SIG-M5 treated with dmso at 0.1 percent for 504 hours (cell line): ENCODE results near the gene MINDY2.

ENCODE experiments used
- DNase-seq: peaks from one replicate; lab custom pipeline; 2025; ENCODE audit not compliant: unreplicated experiment; lab: John Stamatoyannopoulos, UW

The MINDY2 gene

GRCh38 chr15:58770857-58771620 lies at the start of gene MINDY2:
TSS of gene MINDY2 (plus strand) at chr15:58771302. CDS start at chr15:58771396, 94 bp downstream.
- DNase-seq, result peak; percentile 95

- peak; percentile 25 for DNase-seq
These were observed 46.6 kb upstream of the MINDY2 start for GRCh38 chr15:58724466-58724865.

- DNase-seq, result no peak
These were observed 44.2 kb upstream of the MINDY2 start for GRCh38 chr15:58726867-58727266.

GRCh38 chr15:58731756-58732535 lies 39.2 kb upstream of the MINDY2 start:
- DNase-seq, result no peak

GRCh38 chr15:58732625-58733363 lies 38.3 kb upstream of the MINDY2 start:
- no peak for DNase-seq

GRCh38 chr15:58734859-58735258 lies 36.2 kb upstream of the MINDY2 start:
- DNase-seq, result no peak

GRCh38 chr15:58736018-58736643 lies 35.0 kb upstream of the MINDY2 start:
- no peak for DNase-seq

GRCh38 chr15:58737298-58737697 lies 33.8 kb upstream of the MINDY2 start:
- DNase-seq, result no peak

GRCh38 chr15:58738046-58738707 lies 32.9 kb upstream of the MINDY2 start:
- peak; percentile 88 for DNase-seq

- DNase-seq, result no peak
These were observed 30.7 kb upstream of the MINDY2 start for GRCh38 chr15:58740436-58740835.

- DNase-seq, result no peak
These were observed 30.1 kb upstream of the MINDY2 start for GRCh38 chr15:58741032-58741431.

- DNase-seq, result no peak
These were observed 28.9 kb upstream of the MINDY2 start for GRCh38 chr15:58742022-58742813.

GRCh38 chr15:58742819-58743502 lies 28.1 kb upstream of the MINDY2 start:
- no peak for DNase-seq

- DNase-seq, result no peak
These were observed 24.9 kb upstream of the MINDY2 start for GRCh38 chr15:58746174-58746573.

- DNase-seq, result peak; percentile 34
These were observed 22.9 kb upstream of the MINDY2 start for GRCh38 chr15:58748040-58748851.

GRCh38 chr15:58748852-58749531 lies 22.1 kb upstream of the MINDY2 start:
- DNase-seq, result no peak

- DNase-seq, result peak; percentile 96
These were observed 21.4 kb upstream of the MINDY2 start, which contains the start of gene ADAM10 for GRCh38 chr15:58749532-58750337. TSS of gene ADAM10 (minus strand) at chr15:58749707. CDS start at chr15:58749534, 173 bp downstream.
